Motor neuron (in vitro differentiated cells): ENCODE data around the gene PLEKHA6. TPM values are rescaled to one million over a fixed set of nuclear protein-coding genes. Genes with fewer than 3 reads are reported as not detected.
A peak's percentile ranks its signal among the peaks of the same experiment; 100 is the strongest.

ENCODE experiments used
- ATAC-seq, 8 experiments: fragments of 200-7000 bp; cut with Tn5 transposase; replicated peaks in 6 of 8; 2 replicates each; pipeline ENCODE4 v1.8.0; 2021; ENCODE audit warnings: mild to moderate bottlenecking in 8 of 8, moderate library complexity in 8 of 8
- H3K27ac ChIP-seq, 2 donors: fragments of 250-450 bp; sonication (Bioruptor Pico); 2 replicates each; pipeline ENCODE4 v1.9.0; 2021; ENCODE audit warnings: antibody characterized with exemption in 2 of 2, mild to moderate bottlenecking in 2 of 2, moderate library complexity in 1 of 2
- H3K4me1 ChIP-seq, 2 donors: fragments of 250-450 bp; sonication (Bioruptor Pico); replicated peaks in 1 of 2; 2 replicates each; pipeline ENCODE4 v1.6.1; 2021; ENCODE audit warnings: antibody characterized with exemption in 2 of 2, mild to moderate bottlenecking in 2 of 2, moderate library complexity in 1 of 2
- H3K4me3 ChIP-seq, 5 donors: fragments of 250-450 bp; sonication (Bioruptor Pico); 2 replicates each; pipeline ENCODE4 v1.9.0; 2021; ENCODE audit warnings: antibody characterized with exemption in 5 of 5, mild to moderate bottlenecking in 5 of 5, moderate library complexity in 4 of 5
- WGBS, 10 experiments: fragments of 450-650 bp; shearing (Covaris generic); methylation state at CpG; one replicate each; pipeline ENCODE4 v1.0.0; 2022; 5-methylcytosine and 5-hydroxymethylcytosine counted together
- in situ Hi-C, 9 experiments: fragments of 400-800 bp; cut with MboI; loops; one replicate each; pipeline ENCODE4 v1.15.0; 2021; ENCODE audit warnings: low sequenced_read_pairs in 9 of 9, low pct_unique_long_range_greater_than_20kb in 2 of 9; ENCODE audit not compliant: unreplicated experiment in 9 of 9
- total RNA-seq, 8 experiments: library from RNA; unstranded; fragments of 300-600 nt; gene quantifications; 2 replicates each; pipeline versions ENCODE4 v1.2.3 to v1.2.4, GENCODE V29; 2022

The PLEKHA6 gene
- total RNA-seq, 8 experiments from 2014 or later = 11.7 to 42.0 (median 24.0) TPM

- ATAC-seq = peak; percentile 64 to 97 (median 78)
- 20 to 82% (median 67%) methylated on average over 3 to 7 of the region's 7 CpGs; no CpG with 5 or more reads in 2 of the 10 experiments for WGBS, 10 experiments
- Histone ChIP-seq H3K4me3 (no peak overlapping the region), H3K27ac (no peak overlapping the region), H3K4me1 (no peaks in the 10 kb centered on the region)
- in situ Hi-C loops = loop anchor here in 6 of 9 experiments (25.0 kb wide), 2 partner anchors 186 to 536 kb away; partner anchors contain the start of genes SNRPE (in 5 of the 6) and GOLT1A (in 1 of the 6)
These were observed 38.7 kb upstream of the PLEKHA6 start for GRCh38 chr1:204398197-204399125.

GRCh38 chr1:204396015-204396583 lies 36.4 kb upstream of the PLEKHA6 start:
- 86 to 100% (median 94%) methylated on average over 2 to 4 of the region's 4 CpGs; no CpG with 5 or more reads in 1 of the 10 experiments for WGBS, 10 experiments
- no peak for ATAC-seq
- H3K4me1 ChIP-seq = no peaks in the 10 kb centered on the region
- no peak overlapping the region for H3K27ac ChIP-seq
- no peak overlapping the region for H3K4me3 ChIP-seq
- in situ Hi-C loops = loop anchor here in 6 of 9 experiments (25.0 kb wide), 2 partner anchors 184 to 534 kb away; partner anchors contain the start of genes SNRPE (in 5 of the 6) and GOLT1A (in 1 of the 6)

- Histone ChIP-seq H3K4me1 (no peaks in the 10 kb centered on the region), H3K27ac (no peak overlapping the region), H3K4me3 (no peak overlapping the region)
- in situ Hi-C loops = loop anchor here in 6 of 9 experiments (25.0 kb wide), 2 partner anchors 179 to 529 kb away; partner anchors contain the start of genes SNRPE (in 5 of the 6) and GOLT1A (in 1 of the 6)
- no peak for ATAC-seq
These were observed 31.9 kb upstream of the PLEKHA6 start for GRCh38 chr1:204391629-204392028.

- WGBS, 10 experiments = 21 to 89% (median 65%) methylated on average over 1 to 4 of the region's 4 CpGs
- Histone ChIP-seq H3K4me3 (no peak overlapping the region), H3K4me1 (no peaks in the 10 kb centered on the region), H3K27ac (no peak overlapping the region)
- in situ Hi-C loops = loop anchor here in 6 of 9 experiments (25.0 kb wide), 2 partner anchors 179 to 529 kb away; partner anchors contain the start of genes SNRPE (in 5 of the 6) and GOLT1A (in 1 of the 6)
- no peak for ATAC-seq
These were observed 31.2 kb upstream of the PLEKHA6 start for GRCh38 chr1:204390751-204391466.

GRCh38 chr1:204385727-204386126 lies 26.0 kb upstream of the PLEKHA6 start:
- Histone ChIP-seq H3K4me1 (no peaks in the 10 kb centered on the region), H3K27ac (no peak overlapping the region), H3K4me3 (no peak overlapping the region)
- WGBS, 10 experiments = 54 to 100% (median 84%) methylated on average over 2 of the region's 2 CpGs
- in situ Hi-C loops = loop anchor here in 6 of 9 experiments (25.0 kb wide), 2 partner anchors 173 to 523 kb away; partner anchors contain the start of genes SNRPE (in 5 of the 6) and GOLT1A (in 1 of the 6)
- ATAC-seq = no peak

- in situ Hi-C loops = loop anchor here in 6 of 9 experiments (25.0 kb wide), 2 partner anchors 172 to 522 kb away; partner anchors contain the start of genes SNRPE (in 5 of the 6) and GOLT1A (in 1 of the 6)
- Histone ChIP-seq H3K27ac (no peak overlapping the region), H3K4me3 (no peak overlapping the region), H3K4me1 (no peaks in the 10 kb centered on the region)
- no peak for ATAC-seq
- 74 to 86% (median 80%) methylated on average over 4 to 7 of the region's 7 CpGs; no CpG with 5 or more reads in 6 of the 10 experiments for WGBS, 10 experiments
These were observed 25.1 kb upstream of the PLEKHA6 start for GRCh38 chr1:204384636-204385352.

GRCh38 chr1:204383163-204383904 lies 23.6 kb upstream of the PLEKHA6 start:
- in situ Hi-C loops = loop anchor here in 6 of 9 experiments (25.0 kb wide), 2 partner anchors 171 to 521 kb away; partner anchors contain the start of genes SNRPE (in 5 of the 6) and GOLT1A (in 1 of the 6)
- WGBS, 10 experiments = 20 to 73% (median 57%) methylated on average over 1 to 5 of the region's 5 CpGs
- no peak for ATAC-seq
- Histone ChIP-seq H3K4me3 (no peak overlapping the region), H3K27ac (no peak overlapping the region), H3K4me1 (peaks cover 1% of the 10 kb centered on the region in 2 donors)

GRCh38 chr1:204382714-204383083 lies 23.0 kb upstream of the PLEKHA6 start:
- in situ Hi-C loops = loop anchor here in 6 of 9 experiments (25.0 kb wide), 2 partner anchors 170 to 520 kb away; partner anchors contain the start of genes SNRPE (in 5 of the 6) and GOLT1A (in 1 of the 6)
- H3K4me3 ChIP-seq = no peak overlapping the region
- H3K4me1 ChIP-seq = peaks cover 4% of the 10 kb centered on the region in 2 donors
- H3K27ac ChIP-seq = no peak overlapping the region
- ATAC-seq = no peak
- WGBS, 10 experiments = 39 to 100% (median 69%) methylated on average over 1 to 2 of the region's 2 CpGs; no CpG with 5 or more reads in 2 of the 10 experiments

- no peak overlapping the region for H3K4me3 ChIP-seq
- in situ Hi-C loops = loop anchor here in 6 of 9 experiments (25.0 kb wide), 2 partner anchors 168 to 518 kb away; partner anchors contain the start of genes SNRPE (in 5 of the 6) and GOLT1A (in 1 of the 6)
- H3K27ac ChIP-seq = no peak overlapping the region
- no peak for ATAC-seq
- WGBS, 10 experiments = 13 to 86% (median 56%) methylated on average over 1 to 8 of the region's 8 CpGs
- peaks cover 4 to 7% of the 10 kb centered on the region in 2 donors for H3K4me1 ChIP-seq
These were observed 20.6 kb upstream of the PLEKHA6 start for GRCh38 chr1:204380293-204380831.

- Histone ChIP-seq H3K4me1 (peaks cover 4 to 7% of the 10 kb centered on the region in 2 donors), H3K4me3 (peak overlapping the region; percentile 21 to 34 (median 24)), H3K27ac (no peak overlapping the region)
- WGBS, 10 experiments = 0 to 20% (median 8%) methylated on average over 1 to 40 of the region's 55 CpGs; no CpG with 5 or more reads in 1 of the 10 experiments
- in situ Hi-C loops = loop anchor here in 6 of 9 experiments (10.0 to 25.0 kb wide), 3 partner anchors 166 to 516 kb away; partner anchors contain the start of genes SNRPE (in 5 of the 6), REN (in 2 of the 6) and GOLT1A (in 1 of the 6)
- ATAC-seq = peak; percentile 83 to 88 (median 88)
These were observed 18.3 kb upstream of the PLEKHA6 start for GRCh38 chr1:204377800-204378668.
